Measurements from ENCODE around the gene CDO1.

Gene CDO1

GRCh38 chr5:115816226-115817081 lies at the start of gene CDO1:
Gene CDO1, minus strand, starts transcription at chr5:115816659. Its CDS starts 262 bp downstream, at chr5:115816397.
- peak within 1 kb of the TSS; percentile 77 for H3K4me3 Mint-ChIP-seq
- H3K4me1 Mint-ChIP-seq (ENCODE audit: low read depth) = peaks cover 25% of the 10 kb centered on the region
- peaks cover 86% of the 10 kb centered on the region for H3K27me3 Mint-ChIP-seq (ENCODE audit: low read depth)
- no peaks in the 10 kb centered on the region for H3K36me3 Mint-ChIP-seq (ENCODE audit: low read depth)
- H3K27ac Mint-ChIP-seq = no peak within 1 kb of the TSS
- no peaks in the 10 kb centered on the region for H3K9me3 Mint-ChIP-seq

GRCh38 chr5:115859378-115859777 lies 42.9 kb upstream of the CDO1 start:
- Mint-ChIP-seq H3K27me3 (ENCODE audit: low read depth) (no peaks in the 10 kb centered on the region), H3K4me3 (no peak overlapping the region), H3K36me3 (ENCODE audit: low read depth) (peaks cover 2% of the 10 kb centered on the region), H3K4me1 (ENCODE audit: low read depth) (peaks cover 5% of the 10 kb centered on the region), H3K27ac (no peak overlapping the region), H3K9me3 (no peaks in the 10 kb centered on the region)

- Mint-ChIP-seq H3K4me3 (no peak overlapping the region), H3K27me3 (ENCODE audit: low read depth) (no peaks in the 10 kb centered on the region), H3K36me3 (ENCODE audit: low read depth) (peaks cover 6% of the 10 kb centered on the region), H3K27ac (no peak overlapping the region), H3K4me1 (ENCODE audit: low read depth) (peaks cover 5% of the 10 kb centered on the region), H3K9me3 (peaks cover under 1% of the 10 kb centered on the region)
Observed at GRCh38 chr5:115858396-115858795, 41.9 kb upstream of the CDO1 start.

- Mint-ChIP-seq H3K4me1 (ENCODE audit: low read depth) (peaks cover 5% of the 10 kb centered on the region), H3K27ac (no peak overlapping the region), H3K9me3 (peaks cover 4% of the 10 kb centered on the region), H3K4me3 (no peak overlapping the region), H3K36me3 (ENCODE audit: low read depth) (peaks cover 9% of the 10 kb centered on the region), H3K27me3 (ENCODE audit: low read depth) (no peaks in the 10 kb centered on the region)
Observed at GRCh38 chr5:115857626-115858349, 41.3 kb upstream of the CDO1 start.

GRCh38 chr5:115857057-115857479 lies 40.6 kb upstream of the CDO1 start:
- H3K27ac Mint-ChIP-seq = no peak overlapping the region

GRCh38 chr5:115855959-115856358 lies 39.5 kb upstream of the CDO1 start:
- Mint-ChIP-seq H3K27ac (no peak overlapping the region), H3K27me3 (ENCODE audit: low read depth) (no peaks in the 10 kb centered on the region), H3K36me3 (ENCODE audit: low read depth) (peaks cover 7% of the 10 kb centered on the region), H3K9me3 (peaks cover 4% of the 10 kb centered on the region), H3K4me3 (no peak overlapping the region), H3K4me1 (ENCODE audit: low read depth) (peaks cover 5% of the 10 kb centered on the region)

More at GRCh38 chr5:115857057-115857479, 40.6 kb upstream of the CDO1 start:
- peaks cover 4% of the 10 kb centered on the region for H3K9me3 Mint-ChIP-seq
- peaks cover 5% of the 10 kb centered on the region for H3K4me1 Mint-ChIP-seq (ENCODE audit: low read depth)
- H3K27me3 Mint-ChIP-seq (ENCODE audit: low read depth) = no peaks in the 10 kb centered on the region
- peaks cover 9% of the 10 kb centered on the region for H3K36me3 Mint-ChIP-seq (ENCODE audit: low read depth)
- H3K4me3 Mint-ChIP-seq = no peak overlapping the region

- H3K9me3 Mint-ChIP-seq = peaks cover 4% of the 10 kb centered on the region
- no peak overlapping the region for H3K4me3 Mint-ChIP-seq
- peaks cover 5% of the 10 kb centered on the region for H3K4me1 Mint-ChIP-seq (ENCODE audit: low read depth)
- H3K27ac Mint-ChIP-seq = no peak overlapping the region
- H3K36me3 Mint-ChIP-seq (ENCODE audit: low read depth) = peaks cover 7% of the 10 kb centered on the region
- H3K27me3 Mint-ChIP-seq (ENCODE audit: low read depth) = no peaks in the 10 kb centered on the region
Observed at GRCh38 chr5:115854139-115854538, 37.7 kb upstream of the CDO1 start.

- no peak overlapping the region for H3K4me3 Mint-ChIP-seq
- no peaks in the 10 kb centered on the region for H3K27me3 Mint-ChIP-seq (ENCODE audit: low read depth)
- H3K36me3 Mint-ChIP-seq (ENCODE audit: low read depth) = peaks cover 7% of the 10 kb centered on the region
- no peaks in the 10 kb centered on the region for H3K4me1 Mint-ChIP-seq (ENCODE audit: low read depth)
- H3K27ac Mint-ChIP-seq = no peak overlapping the region
- peaks cover 4% of the 10 kb centered on the region for H3K9me3 Mint-ChIP-seq
Observed at GRCh38 chr5:115850744-115851416, 34.4 kb upstream of the CDO1 start.

GRCh38 chr5:115849258-115849798 lies 32.9 kb upstream of the CDO1 start:
- no peak overlapping the region for H3K4me3 Mint-ChIP-seq
- no peaks in the 10 kb centered on the region for H3K27me3 Mint-ChIP-seq (ENCODE audit: low read depth)
- H3K27ac Mint-ChIP-seq = no peak overlapping the region
- H3K4me1 Mint-ChIP-seq (ENCODE audit: low read depth) = peaks cover 2% of the 10 kb centered on the region
- H3K9me3 Mint-ChIP-seq = peaks cover 4% of the 10 kb centered on the region
- peaks cover 7% of the 10 kb centered on the region for H3K36me3 Mint-ChIP-seq (ENCODE audit: low read depth)

GRCh38 chr5:115847290-115847689 lies 30.8 kb upstream of the CDO1 start:
- Mint-ChIP-seq H3K27ac (no peak overlapping the region), H3K27me3 (ENCODE audit: low read depth) (no peaks in the 10 kb centered on the region), H3K9me3 (no peaks in the 10 kb centered on the region), H3K4me3 (no peak overlapping the region), H3K36me3 (ENCODE audit: low read depth) (no peaks in the 10 kb centered on the region), H3K4me1 (ENCODE audit: low read depth) (peaks cover 14% of the 10 kb centered on the region)

- H3K9me3 Mint-ChIP-seq = no peaks in the 10 kb centered on the region
- H3K36me3 Mint-ChIP-seq (ENCODE audit: low read depth) = peaks cover 7% of the 10 kb centered on the region
Observed at GRCh38 chr5:115844321-115844817, 27.9 kb upstream of the CDO1 start.

GRCh38 chr5:115843444-115844130 lies 27.1 kb upstream of the CDO1 start:
- H3K9me3 Mint-ChIP-seq = no peaks in the 10 kb centered on the region
- H3K4me3 Mint-ChIP-seq = no peak overlapping the region
- H3K27me3 Mint-ChIP-seq (ENCODE audit: low read depth) = no peaks in the 10 kb centered on the region
- H3K27ac Mint-ChIP-seq = no peak overlapping the region
- peaks cover 13% of the 10 kb centered on the region for H3K36me3 Mint-ChIP-seq (ENCODE audit: low read depth)
- peaks cover 34% of the 10 kb centered on the region for H3K4me1 Mint-ChIP-seq (ENCODE audit: low read depth)

More at GRCh38 chr5:115844321-115844817, 27.9 kb upstream of the CDO1 start:
- Mint-ChIP-seq H3K27me3 (ENCODE audit: low read depth) (no peaks in the 10 kb centered on the region), H3K27ac (no peak overlapping the region), H3K4me1 (ENCODE audit: low read depth) (peaks cover 26% of the 10 kb centered on the region), H3K4me3 (no peak overlapping the region)

GRCh38 chr5:115842952-115843351 lies 26.5 kb upstream of the CDO1 start:
- H3K4me1 Mint-ChIP-seq (ENCODE audit: low read depth) = peaks cover 38% of the 10 kb centered on the region
- H3K27ac Mint-ChIP-seq = no peak overlapping the region
- no peaks in the 10 kb centered on the region for H3K27me3 Mint-ChIP-seq (ENCODE audit: low read depth)
- H3K9me3 Mint-ChIP-seq = no peaks in the 10 kb centered on the region
- peaks cover 13% of the 10 kb centered on the region for H3K36me3 Mint-ChIP-seq (ENCODE audit: low read depth)
- H3K4me3 Mint-ChIP-seq = peak overlapping the region; percentile 92
